Measurements from ENCODE around the gene ADAM12. TPM values are rescaled to one million over a fixed set of nuclear protein-coding genes. Genes with fewer than 3 reads are reported as not detected.

The ADAM12 gene
- polyA plus RNA-seq, 1 of the 3 experiments (the other 2 are of a cell fraction), result 25.0 TPM

- TF ChIP-seq CTCF (IDR thresholded peaks at IDR 0.05) (no peak), GATA2 (CRISPR knock-in tag; IDR thresholded peaks at IDR 0.05) (no peak), GABPA (IDR thresholded peaks at IDR 0.05; ENCODE audit: low read depth) (no peak; the same call in 1 of the 2 replicates), FOSL2 (IDR thresholded peaks at IDR 0.05; ENCODE audit: borderline replicate concordance, low read depth) (peak; percentile 100), SIN3A (IDR thresholded peaks at IDR 0.05; ENCODE audit: borderline replicate concordance, low read depth, low read length) (peak; percentile 73; the same call in 1 of the 2 replicates), PBX3 (IDR thresholded peaks at IDR 0.05) (peak; percentile 96), EP300 (IDR thresholded peaks at IDR 0.05; ENCODE audit: borderline replicate concordance in 1 of 2, low read depth in 1 of 2, low read length in 1 of 2) (peak; percentile 23 to 100; a peak in 3 of 4 replicates), RCOR1 (IDR thresholded peaks at IDR 0.05; ENCODE audit: low read length) (no peak), CHD2 (IDR thresholded peaks at IDR 0.05; ENCODE audit: low read length, partially characterized antibody) (no peak), RAD21 (IDR thresholded peaks at IDR 0.05; ENCODE audit: low read length) (no peak), FOXJ3 (CRISPR knock-in tag; IDR thresholded peaks at IDR 0.05) (no peak), MAX (IDR thresholded peaks at IDR 0.05; ENCODE audit: low read depth) (peak; percentile 92), EZH2phosphoT487 (IDR thresholded peaks at IDR 0.05; ENCODE audit: borderline replicate concordance, low read depth) (no peak), ELF1 (IDR thresholded peaks at IDR 0.05) (peak; percentile 59; the same call in 1 of the 2 replicates), NFIC (IDR thresholded peaks at IDR 0.05; ENCODE audit: borderline replicate concordance) (peak; percentile 100), USF2 (IDR thresholded peaks at IDR 0.05; ENCODE audit: borderline replicate concordance, low read depth, low read length) (peak; percentile 59), IRF3 (IDR thresholded peaks at IDR 0.05; ENCODE audit: low read depth, low read length) (no peak), TEAD4 (IDR thresholded peaks at IDR 0.05; ENCODE audit: borderline replicate concordance, insufficient read depth) (peak; percentile 97), RFX5 (IDR thresholded peaks at IDR 0.05; ENCODE audit: low read length) (no peak), RXRA (IDR thresholded peaks at IDR 0.05; ENCODE audit: borderline replicate concordance, low read depth) (peak; percentile 95), JUND (IDR thresholded peaks at IDR 0.05) (peak; percentile 100), SMC3 (IDR thresholded peaks at IDR 0.05; ENCODE audit: low read depth, low read length) (peak; percentile 7; the same call in 1 of the 2 replicates), TAF1 (IDR thresholded peaks at IDR 0.05; ENCODE audit: borderline replicate concordance, low read depth, low read length) (no peak)
Observed at GRCh38 chr10:126199221-126199998, 188.9 kb downstream of the ADAM12 start (continued).

All from SK-N-SH (cell line).